Astrocyte (in vitro differentiated cells and primary cell): Measurements from ENCODE around the gene IL10RB. TPM values are rescaled to one million over a fixed set of nuclear protein-coding genes. Genes with fewer than 3 reads are reported as not detected.

ENCODE experiments used
- DNase-seq: peaks from one replicate; pipeline ENCODE4 v3.0.0-alpha.2; 2010; ENCODE audit warnings: low read depth
- FAIRE-seq: peaks from 2 replicates; lab custom pipeline; 2011; peaks lifted over from hg19 to GRCh38; lab: Jason Lieb, UNC
- H2AFZ ChIP-seq: 2 replicates; pipeline ENCODE4 v1.6.0; 2012; ENCODE audit warnings: low read depth, low read length, inconsistent platforms
- H3K27ac ChIP-seq: 2 replicates; pipeline ENCODE4 v1.5.1; 2011; ENCODE audit warnings: low read depth, low read length, inconsistent platforms
- H3K27me3 ChIP-seq: 2 replicates; pipeline ENCODE4 v1.6.0; 2011; ENCODE audit warnings: low read length, inconsistent platforms; ENCODE audit not compliant: insufficient read depth
- H3K36me3 ChIP-seq: 2 replicates; pipeline ENCODE4 v1.5.1; 2011; ENCODE audit warnings: low read length, inconsistent platforms; ENCODE audit not compliant: insufficient read depth
- H3K4me1 ChIP-seq: 2 replicates; pipeline ENCODE4 v1.5.1; 2011; ENCODE audit warnings: low read length, inconsistent platforms; ENCODE audit not compliant: insufficient read depth
- H3K4me2 ChIP-seq: 2 replicates; pipeline ENCODE4 v1.6.0; 2012; ENCODE audit warnings: low read length, inconsistent platforms
- H3K4me3 ChIP-seq: 2 replicates; pipeline ENCODE4 v1.5.1; 2011; ENCODE audit warnings: low read depth, mild to moderate bottlenecking, low read length, inconsistent platforms; ENCODE audit not compliant: insufficient read depth
- H3K79me2 ChIP-seq: 2 replicates; pipeline ENCODE4 v1.6.0; 2012; ENCODE audit warnings: mild to moderate bottlenecking, low read length, inconsistent platforms; ENCODE audit not compliant: insufficient read depth
- H3K9ac ChIP-seq: 2 replicates; pipeline ENCODE4 v1.6.0; 2012; ENCODE audit warnings: mild to moderate bottlenecking, low read length, inconsistent platforms
- H3K9me3 ChIP-seq: 2 replicates; pipeline ENCODE4 v1.5.1; 2012; ENCODE audit warnings: low read depth, mild to moderate bottlenecking, low read length, inconsistent platforms; ENCODE audit not compliant: insufficient read depth
- H4K20me1 ChIP-seq: 2 replicates; pipeline ENCODE4 v1.6.0; 2012; ENCODE audit warnings: low read length, inconsistent platforms; ENCODE audit not compliant: insufficient read depth
- H3K27ac Mint-ChIP-seq: one replicate; pipeline ENCODE4 v1.8.0; 2021; ENCODE audit warnings: mild to moderate bottlenecking, mixed read lengths; ENCODE audit not compliant: unreplicated experiment
- H3K27me3 Mint-ChIP-seq: one replicate; pipeline ENCODE4 v1.8.0; 2021; ENCODE audit warnings: low read depth, mixed read lengths; ENCODE audit not compliant: unreplicated experiment
- H3K36me3 Mint-ChIP-seq: one replicate; pipeline ENCODE4 v1.8.0; 2021; ENCODE audit warnings: low read depth, mixed read lengths; ENCODE audit not compliant: unreplicated experiment
- H3K4me1 Mint-ChIP-seq: one replicate; pipeline ENCODE4 v1.8.0; 2021; ENCODE audit warnings: low read depth, mixed read lengths; ENCODE audit not compliant: unreplicated experiment
- H3K4me3 Mint-ChIP-seq: one replicate; pipeline ENCODE4 v1.8.0; 2021; ENCODE audit warnings: mild to moderate bottlenecking, moderate library complexity, mixed read lengths; ENCODE audit not compliant: unreplicated experiment
- H3K9me3 Mint-ChIP-seq: one replicate; pipeline ENCODE4 v1.8.0; 2021; ENCODE audit warnings: mild to moderate bottlenecking, mixed read lengths; ENCODE audit not compliant: unreplicated experiment
- CTCF ChIP-seq: IDR thresholded peaks from 2 replicates; pipeline ENCODE4 v1.5.1; 2011; ENCODE audit warnings: low read depth, mild to moderate bottlenecking, inconsistent platforms, low read length, moderate library complexity; ENCODE audit not compliant: insufficient read depth
- EZH2 ChIP-seq: IDR thresholded peaks from 2 replicates; pipeline ENCODE4 v1.6.1; 2012; ENCODE audit warnings: mild to moderate bottlenecking, low read length, inconsistent platforms; ENCODE audit not compliant: insufficient read depth
- total RNA-seq: library from RNA; stranded (reverse); gene quantifications from 2 replicates; pipeline ENCODE4 v1.2.1, GENCODE V29; 2021

The IL10RB gene
- total RNA-seq, 1 donor from 2014 or later: 14.0 TPM

DNA sequence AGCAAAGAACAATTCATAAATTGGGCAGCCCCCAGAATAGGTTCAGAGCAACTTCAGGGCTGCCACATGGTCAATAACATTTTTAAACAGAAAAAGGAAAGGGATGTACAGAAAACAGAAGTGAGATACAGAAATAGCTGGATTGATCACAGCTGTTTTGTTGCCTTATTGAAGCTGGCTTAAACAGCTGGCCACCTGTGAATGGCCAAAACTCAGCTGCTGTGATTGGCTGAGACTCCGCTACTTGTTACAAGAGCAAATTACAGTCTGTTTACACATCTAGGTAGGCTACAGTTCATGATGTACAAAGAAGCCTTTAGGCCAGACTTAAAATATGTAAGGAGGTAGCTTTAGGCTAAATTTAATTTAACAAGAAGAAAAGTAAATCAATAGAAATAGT is 47.0 kb downstream of the IL10RB start:
- no peaks in the 10 kb centered on the region for H3K36me3 Mint-ChIP-seq
- H4K20me1 ChIP-seq: no peaks in the 10 kb centered on the region
- no peak for DNase-seq
- no peak for TF ChIP-seq EZH2
- TF ChIP-seq CTCF: no peak
- no peak overlapping the region for H3K27ac ChIP-seq
- FAIRE-seq: no peak
- no peak overlapping the region for H3K4me3 ChIP-seq
- H3K36me3 ChIP-seq: no peaks in the 10 kb centered on the region
- H3K4me3 Mint-ChIP-seq: no peak overlapping the region
- no peak overlapping the region for H2AFZ ChIP-seq
- no peaks in the 10 kb centered on the region for H3K79me2 ChIP-seq
- no peak overlapping the region for H3K27ac Mint-ChIP-seq
- H3K27me3 Mint-ChIP-seq: peaks cover 7% of the 10 kb centered on the region
- no peak overlapping the region for H3K4me2 ChIP-seq
- peaks cover 3% of the 10 kb centered on the region for H3K4me1 ChIP-seq
- H3K9me3 Mint-ChIP-seq: no peaks in the 10 kb centered on the region
- H3K4me1 Mint-ChIP-seq: peaks cover 22% of the 10 kb centered on the region
- no peaks in the 10 kb centered on the region for H3K9me3 ChIP-seq
- H3K9ac ChIP-seq: no peak overlapping the region
- H3K27me3 ChIP-seq: peaks cover 17% of the 10 kb centered on the region

GRCh38 chr21:33313611-33314010 is 47.4 kb downstream of the IL10RB start:
- H3K4me1 Mint-ChIP-seq: peaks cover 22% of the 10 kb centered on the region
- no peaks in the 10 kb centered on the region for H3K9me3 ChIP-seq
- H3K4me2 ChIP-seq: no peak overlapping the region
- FAIRE-seq: no peak
- H3K4me3 ChIP-seq: no peak overlapping the region
- H3K36me3 ChIP-seq: no peaks in the 10 kb centered on the region
- H3K27me3 ChIP-seq: peaks cover 17% of the 10 kb centered on the region
- H3K27me3 Mint-ChIP-seq: peaks cover 10% of the 10 kb centered on the region
- H3K4me1 ChIP-seq: peaks cover 3% of the 10 kb centered on the region
- no peaks in the 10 kb centered on the region for H3K9me3 Mint-ChIP-seq
- H3K9ac ChIP-seq: no peak overlapping the region
- H3K4me3 Mint-ChIP-seq: no peak overlapping the region
- H4K20me1 ChIP-seq: no peaks in the 10 kb centered on the region
- H3K27ac Mint-ChIP-seq: peak overlapping the region; percentile 47
- no peak for TF ChIP-seq CTCF
- no peak for TF ChIP-seq EZH2
- no peak overlapping the region for H3K27ac ChIP-seq
- no peak for DNase-seq
- no peaks in the 10 kb centered on the region for H3K36me3 Mint-ChIP-seq
- H2AFZ ChIP-seq: no peak overlapping the region
- H3K79me2 ChIP-seq: no peaks in the 10 kb centered on the region

- TF ChIP-seq EZH2: no peak
- TF ChIP-seq CTCF: no peak
- H3K4me1 ChIP-seq: peaks cover 3% of the 10 kb centered on the region
- H3K4me1 Mint-ChIP-seq: peaks cover 19% of the 10 kb centered on the region
- H3K27me3 ChIP-seq: peaks cover 17% of the 10 kb centered on the region
- H3K4me3 ChIP-seq: no peak overlapping the region
- H3K79me2 ChIP-seq: no peaks in the 10 kb centered on the region
- peak; percentile 90 for DNase-seq
- no peak overlapping the region for H2AFZ ChIP-seq
- H3K4me3 Mint-ChIP-seq: no peak overlapping the region
- no peak overlapping the region for H3K27ac ChIP-seq
- H4K20me1 ChIP-seq: no peaks in the 10 kb centered on the region
- no peaks in the 10 kb centered on the region for H3K9me3 ChIP-seq
- H3K27me3 Mint-ChIP-seq: peaks cover 10% of the 10 kb centered on the region
- H3K27ac Mint-ChIP-seq: peak overlapping the region; percentile 47
- no peaks in the 10 kb centered on the region for H3K9me3 Mint-ChIP-seq
- H3K4me2 ChIP-seq: no peak overlapping the region
- H3K36me3 Mint-ChIP-seq: no peaks in the 10 kb centered on the region
- no peak for FAIRE-seq
- H3K36me3 ChIP-seq: no peaks in the 10 kb centered on the region
- no peak overlapping the region for H3K9ac ChIP-seq
Measured at GRCh38 chr21:33314111-33314510, 47.9 kb downstream of the IL10RB start.
